Fibroblast of lung (primary cell): ENCODE measurements around the gene LRCOL1. TPM values are rescaled to one million over a fixed set of nuclear protein-coding genes. Genes with fewer than 3 reads are reported as not detected.

ENCODE experiments used
- DNase-seq, 2 donors: peaks; one replicate each; pipeline versions ENCODE4 v3.0.0 to v3.0.0-alpha.2; 2010; ENCODE audit warnings: low read depth in 2 of 2
- H2AFZ ChIP-seq: 2 replicates; pipeline ENCODE4 v1.5.1; 2012; ENCODE audit warnings: low read length, control low read depth, inconsistent platforms
- H3K27ac ChIP-seq: 2 replicates; pipeline ENCODE4 v1.5.1; 2011; ENCODE audit warnings: low read length, control low read depth; ENCODE audit not compliant: insufficient read depth
- H3K27me3 ChIP-seq: 2 replicates; pipeline ENCODE4 v1.5.1; 2011; ENCODE audit warnings: mild to moderate bottlenecking, low read length; ENCODE audit not compliant: control insufficient read depth, insufficient read depth
- H3K36me3 ChIP-seq: 2 replicates; pipeline ENCODE4 v1.5.1; 2011; ENCODE audit warnings: low read length; ENCODE audit not compliant: control insufficient read depth, insufficient read depth
- H3K4me1 ChIP-seq: 2 replicates; pipeline ENCODE4 v1.5.1; 2011; ENCODE audit warnings: low read length; ENCODE audit not compliant: control insufficient read depth, insufficient read depth; ENCODE audit errors: extremely low read depth
- H3K4me2 ChIP-seq: 2 replicates; pipeline ENCODE4 v1.5.1; 2011; ENCODE audit warnings: low read length, control low read depth; ENCODE audit not compliant: insufficient read depth; ENCODE audit errors: extremely low read depth
- H3K4me3 ChIP-seq, 4 experiments: fragments of 200-600 bp in 1 of 4; sonication (generic) in 1 of 4; replicated peaks in 1 of 4; 2 replicates each; pipeline ENCODE4 v1.5.1; 2011 to 2016; ENCODE audit warnings: low read length in 4 of 4, low read depth in 3 of 4, mild to moderate bottlenecking in 3 of 4, control low read depth in 2 of 4, inconsistent platforms in 1 of 4, mixed read lengths in 1 of 4; ENCODE audit not compliant: insufficient read depth in 1 of 4; ENCODE audit errors: control extremely low read depth in 1 of 4
- H3K79me2 ChIP-seq: 2 replicates; pipeline ENCODE4 v1.5.1; 2012; ENCODE audit warnings: mild to moderate bottlenecking, low read length, inconsistent platforms; ENCODE audit not compliant: control insufficient read depth, insufficient read depth
- H3K9ac ChIP-seq: 2 replicates; pipeline ENCODE4 v1.5.1; 2011; ENCODE audit warnings: mild to moderate bottlenecking, low read length, control low read depth; ENCODE audit not compliant: insufficient read depth
- H3K9me3 ChIP-seq: 2 replicates; pipeline ENCODE4 v1.5.1; 2012; ENCODE audit warnings: low read depth, low read length; ENCODE audit not compliant: control insufficient read depth, insufficient read depth
- H4K20me1 ChIP-seq: 2 replicates; pipeline ENCODE4 v1.5.1; 2011; ENCODE audit warnings: low read length; ENCODE audit not compliant: control insufficient read depth, insufficient read depth; ENCODE audit errors: extremely low read depth
- CTCF ChIP-seq, 2 donors: IDR thresholded peaks in 1 of 2; conservative IDR thresholded peaks in 1 of 2; 1 replicate in 1 of 2; 2 replicates in 1 of 2; pipeline ENCODE4 v1.5.1; 2011 to 2012; ENCODE audit warnings: low read length in 2 of 2, control low read depth in 1 of 2, inconsistent platforms in 1 of 2, low read depth in 1 of 2, mild to moderate bottlenecking in 1 of 2
- EZH2 ChIP-seq: IDR thresholded peaks from 2 replicates; pipeline ENCODE4 v1.5.1; 2012; ENCODE audit warnings: low read length, control low read depth, mild to moderate bottlenecking; ENCODE audit errors: missing control alignments
- polyA plus RNA-seq, 2 donors: library from polyadenylated mRNA; depleted of rRNA in 1 of 2; stranded (reverse) in 1 of 2; unstranded in 1 of 2; fragments of >200 nt; gene quantifications; 2 replicates each; pipeline ENCODE4 v1.2.1, GENCODE V29; 2011 to 2012; ENCODE audit warnings: missing spikeins in 1 of 2
- total RNA-seq: library from RNA; depleted of rRNA; stranded (reverse); fragments of >200 nt; gene quantifications from 2 replicates; pipeline ENCODE4 v1.2.1, GENCODE V29; 2014

Gene LRCOL1
- total and polyA plus RNA-seq, 2 donors (not counting 1 experiment from before 2014, with no cell fraction given), result 0.17 TPM; not detected in 1

DNA sequence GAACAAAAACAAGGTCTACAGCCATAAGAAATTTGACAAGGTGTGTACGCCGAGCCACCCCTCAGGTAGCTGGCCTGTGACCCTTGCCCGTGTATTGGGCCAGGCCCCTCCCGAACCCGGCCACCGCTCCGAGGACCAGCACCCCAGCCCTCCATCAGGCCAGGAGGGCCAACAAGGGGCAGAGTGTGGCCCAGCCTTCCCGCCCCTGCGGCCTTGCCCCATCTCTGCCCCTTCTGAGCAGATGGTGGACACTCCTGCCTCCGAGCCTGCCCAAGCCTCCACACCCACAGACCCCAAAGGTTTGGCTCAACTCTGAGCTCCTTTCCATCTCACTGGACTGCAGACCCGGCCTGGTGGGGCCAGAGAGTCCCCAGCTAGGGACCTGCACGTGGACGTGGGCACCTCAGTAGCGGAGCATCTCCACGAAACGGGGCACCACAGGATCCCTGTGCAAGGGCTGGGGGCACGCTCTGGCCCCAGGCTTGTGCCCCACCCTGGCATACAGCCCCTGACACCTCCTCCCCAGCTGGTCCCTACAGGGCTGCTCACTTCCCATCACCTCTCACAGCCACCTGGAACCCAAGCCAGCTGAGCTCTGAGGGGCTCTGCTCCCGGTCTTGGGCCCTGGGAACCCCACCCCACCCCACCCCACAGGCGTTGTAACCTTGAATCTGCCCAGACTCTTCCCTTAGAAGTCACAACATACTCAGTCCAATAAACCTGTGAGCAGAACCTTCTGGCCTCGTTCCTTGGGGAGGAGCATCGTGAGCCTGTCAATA lies 11.5 kb upstream of the LRCOL1 start:
- Histone ChIP-seq H3K9ac (no peak overlapping the region), H3K27ac (peak overlapping the region; percentile 23), H4K20me1 (no peaks in the 10 kb centered on the region), H3K9me3 (no peaks in the 10 kb centered on the region), H3K36me3 (peaks cover 13% of the 10 kb centered on the region), H3K4me3 (no peak overlapping the region), H2AFZ (peak overlapping the region; percentile 7), H3K4me1 (peaks cover 14% of the 10 kb centered on the region), H3K27me3 (peaks cover 20% of the 10 kb centered on the region), H3K4me2 (peak overlapping the region; percentile 72), H3K79me2 (no peaks in the 10 kb centered on the region)
- TF ChIP-seq CTCF (conservative IDR thresholded peaks at IDR 0.05 in 1 of 2, IDR thresholded peaks at IDR 0.05 in 1 of 2; ENCODE audit: low read depth in 1 of 2, low read length in 2 of 2), result no peak
- TF ChIP-seq EZH2, result no peak
- DNase-seq, result no peak

DNA sequence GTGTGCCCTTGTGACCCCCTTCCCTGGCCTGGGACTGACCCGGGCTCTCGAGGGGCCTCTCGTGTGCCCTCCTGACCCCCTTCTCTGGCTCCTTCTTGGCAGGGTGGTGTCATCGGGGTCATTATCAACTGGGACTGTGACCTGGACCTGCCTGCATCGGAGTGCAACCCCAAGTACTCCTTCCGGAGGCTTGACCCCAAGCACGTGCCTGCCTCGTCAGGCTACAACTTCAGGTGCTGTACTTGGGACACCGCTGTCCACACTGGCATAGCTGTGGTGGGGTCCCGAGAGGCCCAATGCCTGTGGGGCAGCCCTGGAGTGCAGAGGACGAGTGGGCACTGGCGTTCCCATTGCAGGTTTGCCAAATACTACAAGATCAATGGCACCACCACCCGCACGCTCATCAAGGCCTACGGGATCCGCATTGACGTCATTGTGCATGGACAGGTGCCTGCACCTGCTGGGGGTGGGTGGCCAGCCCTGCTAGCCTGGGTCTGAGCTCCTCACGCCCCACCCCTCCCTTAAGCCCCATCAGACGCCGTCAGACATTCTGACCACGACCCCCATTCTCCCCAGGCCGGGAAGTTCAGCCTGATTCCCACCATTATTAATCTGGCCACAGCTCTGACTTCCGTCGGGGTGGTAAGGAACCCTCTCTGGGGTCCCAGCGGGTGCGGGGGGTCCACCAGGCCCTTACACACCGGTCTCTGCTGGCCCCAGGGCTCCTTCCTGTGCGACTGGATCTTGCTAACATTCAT lies 10.7 kb upstream of the LRCOL1 start:
- H3K4me1 ChIP-seq, result peaks cover 14% of the 10 kb centered on the region
- no peaks in the 10 kb centered on the region for H3K79me2 ChIP-seq
- no peak overlapping the region for H3K4me2 ChIP-seq
- no peaks in the 10 kb centered on the region for H4K20me1 ChIP-seq
- TF ChIP-seq CTCF (conservative IDR thresholded peaks at IDR 0.05 in 1 of 2, IDR thresholded peaks at IDR 0.05 in 1 of 2; ENCODE audit: low read depth in 1 of 2, low read length in 2 of 2) (no peak), EZH2 (no peak)
- no peak for DNase-seq
- peaks cover 13% of the 10 kb centered on the region for H3K36me3 ChIP-seq
- H3K27ac ChIP-seq, result no peak overlapping the region
- H3K9me3 ChIP-seq, result no peaks in the 10 kb centered on the region
- no peak overlapping the region for H2AFZ ChIP-seq
- no peak overlapping the region for H3K9ac ChIP-seq
- H3K4me3 ChIP-seq, result no peak overlapping the region
- H3K27me3 ChIP-seq, result peaks cover 28% of the 10 kb centered on the region

- no peaks in the 10 kb centered on the region for H3K79me2 ChIP-seq
- TF ChIP-seq CTCF (conservative IDR thresholded peaks at IDR 0.05 in 1 of 2, IDR thresholded peaks at IDR 0.05 in 1 of 2; ENCODE audit: low read depth in 1 of 2, low read length in 2 of 2), result no peak
- no peak for TF ChIP-seq EZH2
- H3K4me3 ChIP-seq, result no peak overlapping the region
- H3K36me3 ChIP-seq, result peaks cover 10% of the 10 kb centered on the region
- peaks cover 14% of the 10 kb centered on the region for H3K4me1 ChIP-seq
- H4K20me1 ChIP-seq, result no peaks in the 10 kb centered on the region
- H3K27ac ChIP-seq, result no peak overlapping the region
- no peak for DNase-seq
- no peak overlapping the region for H3K9ac ChIP-seq
- peaks cover 35% of the 10 kb centered on the region for H3K27me3 ChIP-seq
- no peak overlapping the region for H3K4me2 ChIP-seq
- no peak overlapping the region for H2AFZ ChIP-seq
- H3K9me3 ChIP-seq, result no peaks in the 10 kb centered on the region
Measured at GRCh38 chr12:132620113-132620898, 9.9 kb upstream of the LRCOL1 start.
